ENCODE data around the gene MICOS13.

DNA sequence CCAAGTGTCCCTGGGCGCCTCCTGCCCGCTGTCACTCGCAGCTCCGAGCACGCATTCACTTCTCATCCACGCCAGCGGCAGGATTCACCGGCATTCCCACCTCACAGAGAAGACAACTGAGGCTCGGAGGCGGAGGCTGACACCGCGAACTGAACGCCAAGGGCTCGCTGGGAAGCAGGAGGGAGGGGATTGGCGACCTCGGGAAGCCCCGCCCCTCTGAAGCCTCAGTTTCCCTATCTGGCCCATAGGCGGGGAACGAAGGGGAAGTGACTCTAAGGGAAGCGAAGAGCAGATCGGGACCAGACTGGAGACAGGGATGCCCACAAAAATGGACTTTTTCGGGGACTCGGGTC is 256 bp downstream of the MICOS13 start:
- TF ChIP-seq GATA3 (IDR thresholded peaks at IDR 0.05; ENCODE audit: low read depth, low read length) (no peak), GATA2 (IDR thresholded peaks at IDR 0.05; ENCODE audit: low read depth, low read length) (no peak)

All from SH-SY5Y (cell line).